ENCODE data around the gene LRP3. TPM values are rescaled to one million over a fixed set of nuclear protein-coding genes. Genes with fewer than 3 reads are reported as not detected.

The LRP3 gene
- total and polyA plus RNA-seq, 2 experiments from 2014 or later, result 3.5 to 62.7 TPM

DNA sequence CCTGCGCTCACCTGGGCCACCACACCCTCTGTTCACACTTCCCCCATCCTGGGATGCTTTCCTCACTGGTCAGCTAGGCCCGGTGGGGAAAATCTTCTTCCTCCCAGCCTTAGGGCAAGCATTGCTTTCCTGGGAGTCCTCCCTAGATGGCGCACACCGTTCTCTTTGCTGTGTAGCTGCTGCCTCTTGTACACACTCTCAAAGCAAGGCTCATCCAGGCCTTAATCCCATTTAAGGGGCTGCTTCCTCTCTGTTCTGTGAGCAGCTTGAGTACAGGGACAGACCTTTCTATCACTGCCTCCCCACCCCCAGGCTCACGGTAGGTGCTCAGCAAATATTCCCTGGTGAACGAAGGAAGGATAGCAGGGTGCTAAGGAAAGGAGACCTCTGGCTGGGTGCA is 20.5 kb downstream of the LRP3 start:
- Histone ChIP-seq H3K27ac (ENCODE audit: low read depth) (no peak overlapping the region), H3F3A (replicated peaks; ENCODE audit: low read depth) (no peaks in the 10 kb centered on the region), H3K4me2 (no peak overlapping the region), H2AFZ (no peak overlapping the region), H4K20me1 (replicated peaks; ENCODE audit: insufficient read depth) (no peaks in the 10 kb centered on the region), H3K9me2 (ENCODE audit: insufficient read depth) (no peaks in the 10 kb centered on the region), H3K27me3 (ENCODE audit: insufficient read depth) (no peaks in the 10 kb centered on the region), H3K4me1 (ENCODE audit: insufficient read depth) (no peaks in the 10 kb centered on the region), H3K4me3 (no peak overlapping the region), H3K79me2 (replicated peaks; ENCODE audit: insufficient read depth) (no peaks in the 10 kb centered on the region), H3K36me3 (ENCODE audit: insufficient read depth) (no peaks in the 10 kb centered on the region)
- DNase-seq (ENCODE audit: low spot score) (peak; percentile 80), ATAC-seq (peak; percentile 68)
- TF ChIP-seq ZNF331 (CRISPR knock-in tag; IDR thresholded peaks at IDR 0.05; ENCODE audit: low read depth), result no peak
- TF ChIP-seq, protein P1, sequence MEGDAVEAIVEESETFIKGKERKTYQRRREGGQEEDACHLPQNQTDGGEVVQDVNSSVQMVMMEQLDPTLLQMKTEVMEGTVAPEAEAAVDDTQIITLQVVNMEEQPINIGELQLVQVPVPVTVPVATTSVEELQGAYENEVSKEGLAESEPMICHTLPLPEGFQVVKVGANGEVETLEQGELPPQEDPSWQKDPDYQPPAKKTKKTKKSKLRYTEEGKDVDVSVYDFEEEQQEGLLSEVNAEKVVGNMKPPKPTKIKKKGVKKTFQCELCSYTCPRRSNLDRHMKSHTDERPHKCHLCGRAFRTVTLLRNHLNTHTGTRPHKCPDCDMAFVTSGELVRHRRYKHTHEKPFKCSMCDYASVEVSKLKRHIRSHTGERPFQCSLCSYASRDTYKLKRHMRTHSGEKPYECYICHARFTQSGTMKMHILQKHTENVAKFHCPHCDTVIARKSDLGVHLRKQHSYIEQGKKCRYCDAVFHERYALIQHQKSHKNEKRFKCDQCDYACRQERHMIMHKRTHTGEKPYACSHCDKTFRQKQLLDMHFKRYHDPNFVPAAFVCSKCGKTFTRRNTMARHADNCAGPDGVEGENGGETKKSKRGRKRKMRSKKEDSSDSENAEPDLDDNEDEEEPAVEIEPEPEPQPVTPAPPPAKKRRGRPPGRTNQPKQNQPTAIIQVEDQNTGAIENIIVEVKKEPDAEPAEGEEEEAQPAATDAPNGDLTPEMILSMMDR (conservative IDR thresholded peaks at IDR 0.05; ENCODE audit: low read depth in 2 of 2), result peak; percentile 57 to 72
- Mint-ChIP-seq H3K27ac (peak overlapping the region; percentile 68), H3K36me3 (ENCODE audit: low read depth) (no peaks in the 10 kb centered on the region), H3K4me1 (peaks cover 7% of the 10 kb centered on the region; the same call in 2 of the 3 replicates), H3K9me3 (no peaks in the 10 kb centered on the region), H3K27me3 (ENCODE audit: insufficient read depth, low read depth, poor library complexity) (peaks cover 17% of the 10 kb centered on the region), H3K4me3 (no peak overlapping the region)

DNA sequence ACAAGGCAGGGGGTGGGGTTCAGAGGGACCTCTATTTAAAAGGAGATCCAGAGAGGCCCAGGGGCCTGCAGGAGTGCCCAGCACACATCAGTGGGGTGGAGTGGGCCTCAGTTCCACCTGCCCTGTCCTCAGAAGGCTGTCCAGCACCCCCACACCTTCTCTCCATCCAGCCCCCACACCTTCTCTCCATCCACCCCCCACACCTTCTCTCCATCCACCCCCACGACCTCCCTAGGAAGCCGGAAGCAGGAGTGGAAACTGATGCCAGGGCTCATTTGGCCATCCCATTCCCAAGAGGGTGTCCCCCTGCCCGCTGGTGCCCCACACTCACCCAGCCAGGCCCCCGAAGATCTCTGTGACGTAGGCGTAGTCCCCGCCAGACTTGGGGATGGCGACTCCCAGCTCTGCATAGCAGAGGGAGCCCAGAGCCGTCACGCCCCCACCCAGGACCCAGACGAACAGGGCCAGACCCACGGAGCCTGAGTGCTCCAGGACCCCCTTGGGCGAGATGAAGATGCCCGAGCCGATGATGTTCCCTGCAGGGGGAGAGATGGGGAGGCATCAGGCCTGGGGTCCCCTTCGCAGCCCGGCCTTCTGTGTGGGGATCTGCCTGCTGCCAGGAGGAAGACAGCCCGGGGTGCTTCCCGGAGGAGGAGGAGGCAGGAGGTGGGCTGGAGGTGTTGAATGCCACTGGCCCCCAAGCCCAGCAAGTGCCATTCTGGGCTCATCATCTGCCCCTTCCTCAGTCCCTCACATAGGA is 21.5 kb downstream of the LRP3 start:
- no peak for ATAC-seq
- Histone ChIP-seq H4K20me1 (replicated peaks; ENCODE audit: insufficient read depth) (no peaks in the 10 kb centered on the region), H3K9me2 (ENCODE audit: insufficient read depth) (no peaks in the 10 kb centered on the region), H3K79me2 (replicated peaks; ENCODE audit: insufficient read depth) (no peaks in the 10 kb centered on the region), H3F3A (replicated peaks; ENCODE audit: low read depth) (no peaks in the 10 kb centered on the region), H2AFZ (no peak overlapping the region), H3K27me3 (ENCODE audit: insufficient read depth) (no peaks in the 10 kb centered on the region), H3K4me3 (no peak overlapping the region), H3K4me2 (no peak overlapping the region), H3K27ac (ENCODE audit: low read depth) (no peak overlapping the region), H3K4me1 (ENCODE audit: insufficient read depth) (no peaks in the 10 kb centered on the region), H3K36me3 (ENCODE audit: insufficient read depth) (no peaks in the 10 kb centered on the region)
- no peaks in the 10 kb centered on the region for H3K9me3 Mint-ChIP-seq
- peaks cover 13% of the 10 kb centered on the region for H3K27me3 Mint-ChIP-seq (ENCODE audit: insufficient read depth, low read depth, poor library complexity)
- H3K27ac Mint-ChIP-seq, result no peak overlapping the region; the same call in 1 of the 2 replicates
- H3K36me3 Mint-ChIP-seq (ENCODE audit: low read depth), result no peaks in the 10 kb centered on the region
- H3K4me1 Mint-ChIP-seq, result peaks cover 7% of the 10 kb centered on the region; the same call in 2 of the 3 replicates
- DNase-seq (ENCODE audit: low spot score), result no peak
- H3K4me3 Mint-ChIP-seq, result no peak overlapping the region
- TF ChIP-seq, protein P2, sequence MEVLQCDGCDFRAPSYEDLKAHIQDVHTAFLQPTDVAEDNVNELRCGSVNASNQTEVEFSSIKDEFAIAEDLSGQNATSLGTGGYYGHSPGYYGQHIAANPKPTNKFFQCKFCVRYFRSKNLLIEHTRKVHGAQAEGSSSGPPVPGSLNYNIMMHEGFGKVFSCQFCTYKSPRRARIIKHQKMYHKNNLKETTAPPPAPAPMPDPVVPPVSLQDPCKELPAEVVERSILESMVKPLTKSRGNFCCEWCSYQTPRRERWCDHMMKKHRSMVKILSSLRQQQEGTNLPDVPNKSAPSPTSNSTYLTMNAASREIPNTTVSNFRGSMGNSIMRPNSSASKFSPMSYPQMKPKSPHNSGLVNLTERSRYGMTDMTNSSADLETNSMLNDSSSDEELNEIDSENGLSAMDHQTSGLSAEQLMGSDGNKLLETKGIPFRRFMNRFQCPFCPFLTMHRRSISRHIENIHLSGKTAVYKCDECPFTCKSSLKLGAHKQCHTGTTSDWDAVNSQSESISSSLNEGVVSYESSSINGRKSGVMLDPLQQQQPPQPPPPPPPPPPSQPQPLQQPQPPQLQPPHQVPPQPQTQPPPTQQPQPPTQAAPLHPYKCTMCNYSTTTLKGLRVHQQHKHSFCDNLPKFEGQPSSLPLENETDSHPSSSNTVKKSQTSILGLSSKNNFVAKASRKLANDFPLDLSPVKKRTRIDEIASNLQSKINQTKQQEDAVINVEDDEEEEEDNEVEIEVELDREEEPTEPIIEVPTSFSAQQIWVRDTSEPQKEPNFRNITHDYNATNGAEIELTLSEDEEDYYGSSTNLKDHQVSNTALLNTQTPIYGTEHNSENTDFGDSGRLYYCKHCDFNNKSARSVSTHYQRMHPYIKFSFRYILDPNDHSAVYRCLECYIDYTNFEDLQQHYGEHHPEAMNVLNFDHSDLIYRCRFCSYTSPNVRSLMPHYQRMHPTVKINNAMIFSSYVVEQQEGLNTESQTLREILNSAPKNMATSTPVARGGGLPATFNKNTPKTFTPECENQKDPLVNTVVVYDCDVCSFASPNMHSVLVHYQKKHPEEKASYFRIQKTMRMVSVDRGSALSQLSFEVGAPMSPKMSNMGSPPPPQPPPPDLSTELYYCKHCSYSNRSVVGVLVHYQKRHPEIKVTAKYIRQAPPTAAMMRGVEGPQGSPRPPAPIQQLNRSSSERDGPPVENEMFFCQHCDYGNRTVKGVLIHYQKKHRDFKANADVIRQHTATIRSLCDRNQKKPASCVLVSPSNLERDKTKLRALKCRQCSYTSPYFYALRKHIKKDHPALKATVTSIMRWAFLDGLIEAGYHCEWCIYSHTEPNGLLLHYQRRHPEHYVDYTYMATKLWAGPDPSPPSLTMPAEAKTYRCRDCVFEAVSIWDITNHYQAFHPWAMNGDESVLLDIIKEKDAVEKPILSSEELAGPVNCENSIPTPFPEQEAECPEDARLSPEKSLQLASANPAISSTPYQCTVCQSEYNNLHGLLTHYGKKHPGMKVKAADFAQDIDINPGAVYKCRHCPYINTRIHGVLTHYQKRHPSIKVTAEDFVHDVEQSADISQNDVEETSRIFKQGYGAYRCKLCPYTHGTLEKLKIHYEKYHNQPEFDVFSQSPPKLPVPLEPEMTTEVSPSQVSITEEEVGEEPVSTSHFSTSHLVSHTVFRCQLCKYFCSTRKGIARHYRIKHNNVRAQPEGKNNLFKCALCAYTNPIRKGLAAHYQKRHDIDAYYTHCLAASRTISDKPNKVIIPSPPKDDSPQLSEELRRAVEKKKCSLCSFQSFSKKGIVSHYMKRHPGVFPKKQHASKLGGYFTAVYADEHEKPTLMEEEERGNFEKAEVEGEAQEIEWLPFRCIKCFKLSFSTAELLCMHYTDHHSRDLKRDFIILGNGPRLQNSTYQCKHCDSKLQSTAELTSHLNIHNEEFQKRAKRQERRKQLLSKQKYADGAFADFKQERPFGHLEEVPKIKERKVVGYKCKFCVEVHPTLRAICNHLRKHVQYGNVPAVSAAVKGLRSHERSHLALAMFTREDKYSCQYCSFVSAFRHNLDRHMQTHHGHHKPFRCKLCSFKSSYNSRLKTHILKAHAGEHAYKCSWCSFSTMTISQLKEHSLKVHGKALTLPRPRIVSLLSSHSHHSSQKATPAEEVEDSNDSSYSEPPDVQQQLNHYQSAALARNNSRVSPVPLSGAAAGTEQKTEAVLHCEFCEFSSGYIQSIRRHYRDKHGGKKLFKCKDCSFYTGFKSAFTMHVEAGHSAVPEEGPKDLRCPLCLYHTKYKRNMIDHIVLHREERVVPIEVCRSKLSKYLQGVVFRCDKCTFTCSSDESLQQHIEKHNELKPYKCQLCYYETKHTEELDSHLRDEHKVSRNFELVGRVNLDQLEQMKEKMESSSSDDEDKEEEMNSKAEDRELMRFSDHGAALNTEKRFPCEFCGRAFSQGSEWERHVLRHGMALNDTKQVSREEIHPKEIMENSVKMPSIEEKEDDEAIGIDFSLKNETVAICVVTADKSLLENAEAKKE (CRISPR knock-in tag; IDR thresholded peaks at IDR 0.05), result no peak
- TF ChIP-seq, protein P1 (conservative IDR thresholded peaks at IDR 0.05; ENCODE audit: low read depth in 2 of 2), result no peak
- no peak for TF ChIP-seq EZH2phosphoT487 (IDR thresholded peaks at IDR 0.05; ENCODE audit: unreplicated experiment)
- TF ChIP-seq STAT1 (IDR thresholded peaks at IDR 0.05; ENCODE audit: unreplicated experiment), result no peak
- no peak for TF ChIP-seq EZH2 (IDR thresholded peaks at IDR 0.05; ENCODE audit: low read depth, unreplicated experiment)
- no peak for TF ChIP-seq NANOG (IDR thresholded peaks at IDR 0.05; ENCODE audit: borderline replicate concordance)
- TF ChIP-seq JUNB (IDR thresholded peaks at IDR 0.05; ENCODE audit: unreplicated experiment), result no peak
- no peak for TF ChIP-seq ZNF114 (CRISPR knock-in tag; IDR thresholded peaks at IDR 0.05)
